ENCODE data around the gene RAD21L1. TPM values are rescaled to one million over a fixed set of nuclear protein-coding genes. Genes with fewer than 3 reads are reported as not detected.

The RAD21L1 gene
- total and polyA plus RNA-seq, 8 donors, result not detected

GRCh38 chr20:1210501-1210900, 15.3 kb upstream of the RAD21L1 start:
- no peaks in the 10 kb centered on the region for H3K9me3 ChIP-seq
- H3K4me3 ChIP-seq, result no peak overlapping the region
- H3K27ac ChIP-seq, result no peak overlapping the region
- no peaks in the 10 kb centered on the region for H3K36me3 ChIP-seq
- intact Hi-C loops (cut with DNase I), result no loop called here
- no peak for DNase-seq
- no peaks in the 10 kb centered on the region for H3K4me1 ChIP-seq
- 79 to 90% methylated on average over 1 of the region's 1 CpG for WGBS, 2 donors
- FAIRE-seq, result no peak
- ATAC-seq, result no peak
- peaks cover 0 to 5% (median 0%) of the 10 kb centered on the region in 4 donors for H3K27me3 ChIP-seq
- no peak for TF ChIP-seq CTCF (IDR thresholded peaks at IDR 0.05)

- intact Hi-C loops (cut with DNase I), result no loop called here
- Histone ChIP-seq H3K27ac (no peak overlapping the region), H3K4me1 (no peaks in the 10 kb centered on the region), H3K27me3 (peaks cover 0 to 5% (median 0%) of the 10 kb centered on the region in 4 donors), H3K9me3 (no peaks in the 10 kb centered on the region), H3K36me3 (no peaks in the 10 kb centered on the region), H3K4me3 (no peak overlapping the region)
- no peak for FAIRE-seq
- TF ChIP-seq CTCF (IDR thresholded peaks at IDR 0.05), result no peak
- DNase-seq, result no peak
- no peak for ATAC-seq
These were observed 13.8 kb upstream of the RAD21L1 start for GRCh38 chr20:1212023-1212422.

GRCh38 chr20:1212607-1213396, 13.0 kb upstream of the RAD21L1 start:
- no peak for FAIRE-seq
- H3K9me3 ChIP-seq, result no peaks in the 10 kb centered on the region
- no peaks in the 10 kb centered on the region for H3K36me3 ChIP-seq
- 11 to 12% methylated on average over 21 of the region's 21 CpGs for WGBS, 2 donors
- peak; percentile 89 to 99 (median 98) for ATAC-seq
- intact Hi-C loops (cut with DNase I), result no loop called here
- peaks cover 0 to 5% (median 0%) of the 10 kb centered on the region in 4 donors for H3K27me3 ChIP-seq
- no peaks in the 10 kb centered on the region for H3K4me1 ChIP-seq
- H3K27ac ChIP-seq, result no peak overlapping the region
- DNase-seq, result peak; percentile 37 to 77 (median 63)
- TF ChIP-seq CTCF (IDR thresholded peaks at IDR 0.05), result peak; percentile 64 to 74 (median 65)
- no peak overlapping the region for H3K4me3 ChIP-seq

GRCh38 chr20:1214838-1215261, 11.0 kb upstream of the RAD21L1 start:
- 45 to 49% methylated on average over 4 of the region's 4 CpGs for WGBS, 2 donors
- no peak for FAIRE-seq
- intact Hi-C loops (cut with DNase I), result no loop called here
- ATAC-seq, result no peak
- H3K27ac ChIP-seq, result no peak overlapping the region
- H3K4me3 ChIP-seq, result no peak overlapping the region
- no peak for TF ChIP-seq CTCF (IDR thresholded peaks at IDR 0.05)
- no peaks in the 10 kb centered on the region for H3K4me1 ChIP-seq
- no peaks in the 10 kb centered on the region for H3K36me3 ChIP-seq
- DNase-seq, result no peak
- H3K9me3 ChIP-seq, result no peaks in the 10 kb centered on the region
- H3K27me3 ChIP-seq, result peaks cover 0 to 5% (median 0%) of the 10 kb centered on the region in 4 donors

Data from pancreas (tissue), 10 donors.